Activated gamma-delta T cell treated with Interleukin-2 at 50 U/mL for 16 hours (primary cell): ENCODE data around the gene CETP.
A peak's percentile ranks its signal among the peaks of the same experiment; 100 is the strongest.

Experiments
- DNase-seq: peaks from one replicate; pipeline ENCODE4 v3.0.0-alpha.2; 2020

Gene CETP

DNA sequence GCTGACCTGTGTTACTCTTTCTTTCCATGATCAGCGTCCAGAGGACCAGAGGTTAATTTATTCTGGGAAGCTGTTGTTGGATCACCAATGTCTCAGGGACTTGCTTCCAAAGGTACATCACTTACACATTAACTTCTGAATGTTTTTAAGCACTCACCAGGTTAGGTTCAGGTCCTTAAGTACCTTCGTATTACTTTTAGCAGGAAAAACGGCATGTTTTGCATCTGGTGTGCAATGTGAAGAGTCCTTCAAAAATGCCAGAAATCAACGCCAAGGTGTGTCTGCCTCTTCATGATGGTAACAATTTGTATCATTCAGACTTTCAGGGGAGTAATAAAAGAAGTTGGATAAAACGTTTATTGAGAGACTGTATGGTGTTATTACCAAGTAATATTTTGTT is 26.5 kb upstream of the CETP start:
- DNase-seq, result no peak

DNA sequence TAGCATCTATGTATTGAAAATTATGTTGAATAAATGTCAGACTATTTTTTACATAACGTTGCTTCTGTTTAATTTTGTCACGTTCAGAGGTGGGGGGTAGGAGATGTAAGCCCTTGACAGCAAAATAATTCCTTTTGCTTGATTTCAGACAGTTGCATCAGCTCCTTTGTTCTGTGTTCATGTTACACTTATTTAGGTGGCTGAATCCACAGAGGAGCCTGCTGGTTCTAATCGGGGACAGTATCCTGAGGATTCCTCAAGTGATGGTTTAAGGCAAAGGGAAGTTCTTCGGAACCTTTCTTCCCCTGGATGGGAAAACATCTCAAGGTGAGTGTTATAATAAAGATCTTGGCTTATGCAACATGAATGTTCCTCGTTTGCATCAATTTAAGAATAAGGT is 25.3 kb upstream of the CETP start:
- DNase-seq, result no peak

DNA sequence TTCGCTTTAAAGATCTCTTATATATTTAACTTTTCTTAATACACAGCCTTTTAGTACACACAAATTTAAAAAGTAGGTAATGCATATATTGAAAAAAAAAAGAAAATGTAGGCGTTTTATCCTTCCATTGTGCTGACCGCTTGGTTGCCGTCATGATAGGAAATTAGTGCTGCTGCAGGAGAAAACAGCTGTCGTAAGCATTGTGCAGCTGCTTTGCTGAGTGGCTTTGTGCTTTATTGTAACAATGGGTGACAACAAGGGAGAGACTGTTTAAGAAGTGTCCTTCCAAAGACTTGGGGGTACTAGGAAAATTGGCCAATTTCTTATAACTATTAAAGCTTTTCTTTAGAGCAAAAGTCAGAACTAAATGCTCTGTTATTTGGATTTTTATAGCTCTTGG is 24.8 kb upstream of the CETP start:
- no peak for DNase-seq

DNA sequence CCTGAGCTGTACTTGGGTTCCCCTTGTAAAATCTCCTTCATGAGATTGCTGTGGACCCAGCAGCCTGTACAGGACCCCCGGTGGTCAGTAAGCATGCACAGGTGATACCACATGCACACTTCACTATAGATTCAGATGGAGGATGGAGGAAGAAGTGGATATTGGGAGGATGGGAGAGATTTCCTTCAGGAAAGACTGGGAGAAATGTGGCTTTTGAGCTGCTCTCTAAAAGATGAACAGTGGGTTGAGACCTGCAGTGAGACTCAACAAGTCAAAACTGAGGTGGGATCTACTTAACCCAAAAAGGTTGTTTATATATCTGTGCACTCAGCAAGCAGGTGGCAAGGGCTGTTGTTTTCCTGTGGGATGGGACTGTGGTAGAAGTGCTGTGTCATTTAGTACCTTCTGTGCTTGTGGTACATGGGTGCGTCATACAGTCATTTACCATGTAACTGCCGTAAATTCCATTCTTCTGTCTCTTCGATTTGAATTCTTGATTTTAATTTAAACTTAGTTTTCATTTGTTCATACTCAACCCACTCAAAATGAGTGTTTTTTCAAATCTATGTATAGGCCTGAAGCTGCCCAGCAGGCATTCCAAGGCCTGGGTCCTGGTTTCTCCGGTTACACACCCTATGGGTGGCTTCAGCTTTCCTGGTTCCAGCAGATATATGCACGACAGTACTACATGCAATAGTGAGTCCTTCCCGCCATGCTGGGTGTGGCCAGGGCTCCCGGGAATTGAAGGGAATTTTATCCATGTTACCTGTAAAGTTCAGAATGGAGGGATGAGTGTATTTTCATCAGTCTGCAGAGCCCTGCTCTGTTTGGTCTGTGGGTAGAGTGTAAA is 22.9 kb upstream of the CETP start:
- DNase-seq, result peak; percentile 26

DNA sequence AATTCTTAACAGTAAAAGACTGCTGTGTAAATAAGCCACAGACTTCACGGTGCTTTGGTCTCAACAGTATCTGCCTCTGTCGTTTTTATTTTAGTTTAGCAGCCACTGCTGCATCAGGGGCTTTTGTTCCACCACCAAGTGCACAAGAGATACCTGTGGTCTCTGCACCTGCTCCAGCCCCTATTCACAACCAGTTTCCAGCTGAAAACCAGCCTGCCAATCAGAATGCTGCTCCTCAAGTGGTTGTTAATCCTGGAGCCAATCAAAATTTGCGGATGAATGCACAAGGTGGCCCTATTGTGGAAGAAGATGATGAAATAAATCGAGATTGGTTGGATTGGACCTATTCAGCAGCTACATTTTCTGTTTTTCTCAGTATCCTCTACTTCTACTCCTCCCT is 21.9 kb upstream of the CETP start:
- DNase-seq, result no peak

DNA sequence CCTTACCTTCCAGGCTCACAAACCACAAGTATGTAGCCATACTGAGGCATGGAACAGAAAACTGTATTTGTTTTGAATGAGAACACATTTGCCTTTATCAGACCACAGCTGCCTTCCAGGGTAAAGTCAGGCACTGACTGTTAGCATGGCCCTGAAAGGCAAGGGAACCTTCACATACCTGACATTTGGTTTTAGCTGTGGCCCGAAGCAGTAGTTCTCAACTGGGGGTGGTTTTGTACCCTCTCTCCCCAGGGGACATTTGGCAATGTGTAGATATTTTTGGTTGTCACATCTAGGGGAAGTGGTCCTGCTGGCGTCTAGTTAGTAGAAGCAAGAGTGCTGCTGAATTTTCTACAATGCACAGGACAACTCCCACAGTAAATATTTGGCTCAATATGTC is 20.7 kb upstream of the CETP start:
- DNase-seq, result no peak

DNA sequence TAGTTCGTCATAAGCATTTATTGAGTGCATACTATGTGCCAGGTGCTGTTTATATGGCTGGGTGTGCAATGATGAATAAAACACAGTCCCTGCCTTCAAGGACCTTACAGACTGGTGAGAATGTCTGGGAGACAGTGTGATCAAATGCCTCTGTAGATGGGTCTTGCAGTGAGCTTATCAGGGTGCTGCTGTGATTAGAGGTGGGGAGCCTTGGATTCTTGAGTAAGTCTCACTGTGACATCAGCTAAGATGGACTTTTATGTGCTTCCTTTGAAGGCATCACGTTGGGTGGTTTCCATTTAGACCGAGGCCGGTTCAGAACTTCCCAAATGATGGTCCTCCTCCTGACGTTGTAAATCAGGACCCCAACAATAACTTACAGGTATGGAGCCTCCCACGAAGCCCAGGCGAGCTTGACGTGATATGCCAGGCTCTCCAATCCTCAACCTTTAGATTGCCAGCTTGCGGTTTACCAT is 19.9 kb upstream of the CETP start:
- no peak for DNase-seq

DNA sequence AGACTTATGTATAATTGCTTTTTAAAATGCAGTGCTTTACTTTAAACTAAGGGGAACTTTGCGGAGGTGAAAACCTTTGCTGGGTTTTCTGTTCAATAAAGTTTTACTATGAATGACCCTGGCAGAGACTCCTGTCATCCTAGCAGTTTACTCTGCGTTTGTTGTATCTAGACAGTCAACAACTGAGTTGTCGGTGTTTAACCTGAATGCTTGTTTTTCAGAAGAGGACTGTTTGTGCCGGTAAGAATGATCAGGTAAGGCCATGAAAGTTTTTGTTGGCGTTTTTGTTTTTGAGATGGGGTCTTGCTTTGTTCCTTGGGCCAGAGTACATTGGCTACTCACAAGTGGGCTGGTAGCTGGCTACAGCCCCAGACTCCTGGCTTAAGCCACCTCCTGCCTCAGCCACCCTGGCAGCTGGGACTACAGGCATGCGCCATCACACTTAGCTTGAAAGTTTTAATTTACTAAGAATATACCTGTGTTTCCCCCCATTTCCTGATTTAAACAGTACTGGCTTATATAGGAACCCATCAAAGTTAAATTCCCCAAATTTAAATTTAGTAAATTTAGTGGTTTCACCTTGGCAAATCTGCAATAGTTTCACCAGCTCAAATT is 17.9 kb upstream of the CETP start:
- DNase-seq, result no peak

DNA sequence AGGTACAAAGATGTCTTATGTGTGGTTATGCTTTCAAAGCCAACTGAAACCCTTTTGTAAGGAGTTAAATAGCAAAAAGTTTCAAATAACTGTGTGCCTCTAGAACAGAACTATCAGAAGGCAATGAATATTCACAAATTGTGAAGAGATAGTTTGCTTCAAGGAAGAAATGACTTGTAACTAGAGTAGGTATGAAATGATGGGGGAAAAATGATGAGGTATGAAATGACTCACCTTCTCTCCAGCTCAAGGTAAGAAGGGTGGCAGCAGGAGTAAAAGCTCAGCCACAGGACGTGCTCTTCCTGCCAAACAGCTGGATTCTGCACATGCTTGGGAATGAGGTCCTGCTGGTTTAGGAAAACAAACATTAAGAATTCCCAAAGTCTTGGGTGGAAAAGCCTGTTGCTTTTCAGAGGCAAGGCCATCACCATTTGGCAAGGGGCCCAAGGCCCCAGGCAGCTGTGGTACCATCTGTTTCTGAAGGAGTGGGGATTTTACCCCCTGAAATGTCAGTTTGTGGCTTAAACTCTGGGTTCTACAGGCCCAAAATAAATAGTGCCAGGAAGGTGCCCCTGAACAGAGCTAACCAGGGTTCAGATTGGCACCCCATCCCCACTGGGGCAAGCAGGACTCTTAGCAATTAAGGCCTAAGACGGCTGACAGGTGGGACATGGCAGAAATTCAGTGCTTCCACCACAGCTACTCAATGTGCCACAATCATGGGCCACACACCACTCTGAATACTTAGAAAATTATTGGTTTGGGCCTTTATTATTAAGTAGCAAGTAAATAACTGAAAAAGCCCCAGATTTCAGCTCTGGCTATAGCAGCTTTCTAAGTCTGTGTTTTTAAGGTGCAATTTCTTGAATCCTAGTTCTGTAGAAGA is 16.6 kb upstream of the CETP start:
- DNase-seq, result no peak

DNA sequence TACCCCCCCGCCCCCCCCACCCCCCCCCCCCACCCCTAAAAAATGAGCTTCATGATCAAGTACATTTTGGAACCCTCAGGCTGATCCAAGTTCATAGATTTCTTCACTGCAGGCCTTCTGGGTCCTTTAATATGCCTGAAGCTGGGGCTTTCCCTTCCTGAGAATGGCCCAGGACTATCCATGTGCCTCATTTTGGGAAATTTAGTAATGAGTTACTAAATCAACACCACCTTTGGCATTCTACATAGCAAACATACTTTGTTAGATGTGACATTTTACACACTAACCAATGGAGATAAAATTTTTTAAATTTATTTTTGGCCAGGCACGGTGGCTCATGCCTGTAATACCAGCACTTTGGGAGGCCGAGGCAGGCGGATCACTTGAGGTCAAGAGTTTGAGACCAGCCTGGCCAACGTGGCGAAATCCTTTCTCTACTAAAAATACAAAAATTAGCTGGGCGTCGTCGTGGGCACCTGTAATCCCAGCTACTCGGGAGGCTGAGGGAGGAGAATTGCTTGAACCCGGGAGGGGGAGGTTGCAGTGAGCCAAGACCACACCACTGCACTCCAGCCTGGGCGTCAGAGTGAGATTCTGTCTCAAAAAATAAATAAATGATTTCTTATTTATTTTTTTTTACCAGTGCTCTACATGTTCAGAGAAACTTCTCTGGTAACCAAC is 15.8 kb upstream of the CETP start:
- no peak for DNase-seq

DNA sequence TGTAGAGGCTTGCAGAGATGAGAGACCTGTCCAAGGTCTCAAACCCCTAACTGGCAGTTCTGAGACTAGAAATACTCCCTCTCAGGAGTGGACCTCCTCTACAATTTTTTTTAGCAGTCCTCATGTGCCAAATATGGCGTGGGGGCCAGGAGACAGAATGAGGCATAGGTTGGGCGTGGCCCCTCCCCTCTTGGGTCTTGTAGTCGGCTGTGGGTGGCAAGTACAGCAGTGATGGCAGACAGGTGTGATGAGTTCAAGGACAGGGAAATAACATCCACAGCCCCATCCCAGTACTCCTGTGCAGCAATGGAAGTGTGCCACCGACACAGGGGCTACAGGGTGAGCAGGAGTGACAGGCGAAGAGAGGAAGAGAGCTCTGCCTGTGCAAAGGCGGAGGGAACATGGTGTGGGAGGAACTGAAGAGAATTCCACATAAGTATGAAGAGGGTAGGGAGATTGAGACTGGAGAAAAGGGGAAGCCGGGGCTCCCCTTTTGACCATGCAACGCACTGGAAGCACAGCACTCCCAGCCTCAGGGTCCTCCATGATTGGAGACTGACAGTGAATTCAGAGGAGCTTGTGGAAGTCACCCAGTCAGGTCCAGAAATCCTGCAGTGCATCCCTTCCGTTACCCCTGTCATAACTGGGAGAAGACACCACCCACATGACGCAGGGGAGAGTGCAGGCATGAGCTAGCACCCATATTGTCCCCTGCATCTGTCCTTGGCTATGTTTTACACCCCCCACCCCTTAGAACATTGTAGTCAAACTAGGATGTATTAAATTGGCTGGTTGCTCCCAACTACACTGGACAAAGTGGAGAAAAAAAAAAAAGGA is 14.8 kb upstream of the CETP start:
- no peak for DNase-seq

DNA sequence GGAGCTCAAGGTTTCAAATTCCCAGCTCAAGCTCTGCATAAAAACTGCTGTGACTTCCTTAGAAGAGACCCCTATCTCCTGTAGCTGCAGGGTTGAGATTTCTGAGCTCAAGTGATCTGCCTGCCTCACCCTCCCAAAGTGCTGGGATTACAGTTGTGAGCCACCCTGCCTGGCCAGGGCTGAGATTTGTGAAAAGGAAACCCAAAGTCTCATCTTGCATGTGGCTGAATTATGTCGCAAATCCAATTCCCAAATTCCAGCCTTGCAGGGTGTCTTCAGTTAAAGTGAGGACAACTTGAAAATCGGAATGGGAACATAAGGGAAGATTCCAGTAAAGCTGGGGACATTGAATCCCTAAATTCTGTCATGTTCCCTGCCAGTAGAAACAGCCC is 14.2 kb upstream of the CETP start:
- DNase-seq, result no peak

DNA sequence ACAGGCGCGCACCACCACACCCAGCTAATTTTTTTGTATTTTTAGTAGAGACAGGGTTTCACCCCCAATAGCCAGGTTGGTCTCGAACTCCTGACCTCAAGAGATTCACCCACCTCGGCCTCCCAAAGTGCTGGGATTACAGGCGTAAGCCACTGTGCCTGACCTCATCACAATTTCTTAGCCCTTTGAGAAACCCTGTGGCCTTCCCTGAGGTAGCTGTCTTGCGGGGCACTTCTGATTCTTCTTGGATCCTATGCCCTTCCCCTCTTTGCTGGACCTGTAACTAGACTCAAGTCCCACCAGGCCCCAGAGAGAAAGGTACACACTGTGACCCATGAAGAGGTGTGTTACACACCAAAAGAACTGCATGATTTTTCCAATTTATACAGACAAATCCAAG is 13.5 kb upstream of the CETP start:
- DNase-seq, result no peak

DNA sequence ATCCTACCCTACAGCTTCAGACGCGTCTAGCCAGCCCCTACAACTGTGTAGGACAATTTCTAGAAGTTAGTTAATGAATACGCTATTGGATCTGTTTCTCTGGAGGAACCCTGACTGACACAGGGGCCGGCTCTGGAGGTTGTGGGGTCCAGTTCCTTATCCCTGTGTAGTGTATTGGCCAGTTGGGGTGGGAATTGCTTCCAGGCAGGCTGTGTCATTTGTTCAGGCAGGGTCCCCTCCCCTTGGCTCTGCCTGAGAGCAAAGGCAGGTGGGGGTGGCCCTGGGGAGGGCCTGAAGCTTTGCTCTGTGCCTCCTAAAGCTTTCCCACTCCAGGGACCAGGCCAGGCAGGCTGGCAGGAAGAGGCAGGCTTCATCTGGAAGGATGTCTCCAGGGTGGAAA is 11.7 kb upstream of the CETP start:
- no peak for DNase-seq

DNA sequence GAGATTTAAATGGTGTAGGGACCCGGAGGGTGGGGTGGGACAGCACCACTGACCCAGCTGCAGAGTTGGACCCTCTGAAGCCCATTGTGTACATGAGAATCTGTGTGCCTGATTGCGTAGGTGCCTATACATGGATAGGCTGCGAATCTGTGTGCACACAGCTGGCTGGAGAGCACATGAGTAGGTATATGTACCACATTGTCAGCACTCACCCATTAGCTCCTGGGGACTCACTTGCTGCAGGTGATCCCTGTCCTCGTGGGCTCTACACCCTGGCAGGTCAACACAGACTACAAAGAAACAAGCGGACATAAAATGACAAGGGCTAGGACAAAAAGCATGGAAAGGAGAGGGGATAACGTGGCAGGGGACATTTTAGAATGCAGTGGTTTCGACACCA is 11.3 kb upstream of the CETP start:
- DNase-seq, result no peak

DNA sequence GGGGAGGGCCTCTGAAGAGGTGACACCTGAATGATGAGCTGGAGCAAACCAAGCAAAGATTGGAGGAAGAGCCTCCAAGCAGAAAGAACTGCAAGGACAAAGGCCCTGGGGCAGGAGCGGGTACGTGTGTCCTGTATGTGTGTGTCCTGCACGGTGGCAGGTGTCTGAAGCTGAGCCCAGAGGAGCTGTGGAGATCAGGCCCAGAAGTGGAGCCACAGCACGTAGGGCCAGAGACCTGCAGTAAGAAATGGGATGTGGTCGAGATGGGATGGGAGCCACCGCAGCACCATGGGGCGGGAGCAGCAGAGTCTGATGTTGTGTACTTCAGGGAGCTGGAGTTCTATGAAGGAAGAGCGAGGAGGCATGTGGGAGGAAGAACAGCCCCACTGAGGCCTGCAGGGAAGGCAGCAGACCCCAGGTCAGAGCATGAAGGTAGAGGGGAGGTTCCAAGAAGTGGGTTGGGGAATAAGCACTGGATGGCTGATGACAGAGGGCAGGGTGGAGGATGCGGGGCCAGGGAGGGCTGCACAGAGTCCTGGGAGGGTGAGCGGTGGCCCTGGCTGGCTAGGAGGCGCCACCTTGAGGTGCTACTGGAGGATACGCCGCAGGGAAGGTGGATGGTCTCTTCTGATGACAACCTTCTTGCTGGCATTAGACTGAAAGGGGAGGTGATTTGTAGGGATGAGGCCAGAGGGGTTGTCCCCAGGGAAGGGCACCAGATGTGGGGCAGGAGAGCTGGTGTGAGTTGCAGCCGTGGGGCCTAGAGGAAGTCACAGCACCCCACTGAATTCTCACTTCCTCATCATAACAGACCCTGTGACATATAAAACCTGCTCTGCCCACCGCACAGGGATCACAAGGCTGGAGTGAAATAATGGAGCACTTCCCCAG is 10.6 kb upstream of the CETP start:
- DNase-seq, result peak; percentile 52

DNA sequence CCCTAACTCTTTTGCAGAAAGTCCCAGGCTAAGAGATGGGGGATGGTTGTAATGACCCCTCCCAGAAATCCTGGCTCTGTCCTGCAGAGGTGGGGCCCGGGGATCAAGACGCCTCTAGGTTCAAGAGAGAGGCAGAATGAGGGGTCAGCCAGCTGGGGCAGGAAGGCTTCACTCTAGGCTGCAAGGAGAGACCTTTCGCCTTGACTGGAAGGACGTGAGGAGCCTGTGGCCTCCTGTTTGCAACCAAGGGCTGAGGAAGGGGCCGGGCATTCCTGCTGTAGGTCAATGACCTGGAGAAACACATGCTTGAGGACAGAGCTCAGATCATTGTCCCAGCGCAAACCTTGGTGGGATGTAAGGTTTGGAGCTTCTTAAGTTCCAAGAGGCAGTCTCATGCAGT is 8.7 kb upstream of the CETP start:
- no peak for DNase-seq

DNA sequence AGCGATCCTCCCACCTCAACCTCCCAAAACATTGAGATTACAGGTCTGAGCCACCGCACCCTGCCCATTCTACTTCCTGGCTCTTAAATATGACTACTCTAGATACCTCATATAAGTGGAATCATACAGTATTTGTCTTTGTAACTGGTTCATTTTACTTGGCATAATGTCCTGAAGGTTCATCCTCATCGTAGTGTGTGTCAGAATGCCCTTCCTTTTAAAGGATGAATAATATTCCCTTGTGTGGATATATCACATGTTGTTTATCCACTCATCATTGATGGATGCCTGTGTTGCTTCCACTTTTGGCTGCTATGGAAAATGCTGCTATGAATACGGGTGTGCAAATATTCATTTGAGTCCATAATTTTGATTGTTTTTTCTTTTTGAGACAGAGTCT is 5.7 kb upstream of the CETP start:
- DNase-seq, result no peak

DNA sequence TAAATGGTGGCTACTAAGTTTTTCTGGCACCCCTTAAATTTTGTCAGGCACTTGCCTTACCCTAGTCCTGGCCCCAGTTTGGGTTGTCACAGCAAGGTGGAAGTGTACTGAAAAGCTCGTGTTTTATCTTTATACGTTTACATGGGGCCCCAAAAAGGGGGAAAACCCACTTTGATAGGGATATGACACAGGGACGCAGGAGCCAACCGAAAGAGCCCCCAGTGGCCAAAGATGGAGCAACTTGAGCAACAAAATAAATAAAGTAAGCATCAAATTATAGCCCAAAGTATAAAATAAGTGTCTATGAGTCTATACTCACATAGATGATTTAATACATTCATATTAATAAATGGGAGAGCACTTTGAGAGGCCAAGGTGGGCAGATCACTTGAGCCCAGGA is 5.0 kb upstream of the CETP start:
- no peak for DNase-seq

DNA sequence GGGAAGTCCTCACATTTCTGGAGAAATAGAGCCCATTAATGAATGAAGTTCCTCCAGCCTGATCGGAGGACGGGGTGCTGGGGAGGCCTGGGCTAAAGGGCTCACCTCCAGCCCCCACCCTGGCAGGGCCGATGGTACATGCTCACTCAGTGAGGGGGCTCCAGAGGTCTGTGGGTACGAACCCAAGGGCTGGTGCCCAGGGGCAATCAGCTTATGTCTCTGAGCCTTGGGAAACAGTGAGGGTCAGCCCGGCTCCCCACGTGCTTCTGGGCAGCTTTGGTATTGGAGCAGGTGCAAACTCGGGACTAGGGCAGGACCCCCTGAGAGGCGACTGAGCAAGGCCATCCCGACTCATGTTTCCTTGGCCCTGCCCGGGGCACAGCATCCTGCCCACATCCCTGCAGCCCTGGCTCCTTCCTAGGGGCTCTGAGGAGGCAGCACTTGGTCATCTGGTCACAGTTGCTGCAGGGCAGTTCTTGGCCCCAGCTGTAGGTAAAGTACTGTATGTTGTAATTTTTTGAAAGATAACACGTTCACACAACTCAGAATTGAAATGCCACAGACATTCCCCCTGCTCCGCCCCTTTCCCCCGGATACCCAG is 969 bp upstream of the CETP start:
- DNase-seq, result no peak

DNA sequence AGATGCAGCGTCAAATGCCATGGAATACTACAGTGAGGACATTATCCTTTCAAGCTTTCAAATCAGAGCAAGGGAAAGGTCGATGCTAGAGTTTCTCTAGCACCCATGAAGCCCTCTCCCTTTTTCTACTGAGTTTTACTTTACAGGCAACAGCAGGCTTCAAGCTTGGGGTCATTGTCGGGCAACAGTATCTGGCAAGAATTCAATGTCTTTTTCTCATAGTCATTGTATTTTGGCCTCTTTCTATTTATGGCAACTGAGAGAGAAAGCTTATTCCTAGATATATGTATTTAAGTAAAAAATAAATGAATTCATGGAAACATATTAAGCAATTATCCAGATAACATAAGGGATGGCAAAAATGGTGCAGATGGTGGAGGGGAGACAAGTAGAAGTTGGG is 364 bp upstream of the CETP start:
- no peak for DNase-seq
